H9 (cell line): Measurements from ENCODE around the gene ULK1. TPM values are rescaled to one million over a fixed set of nuclear protein-coding genes. Genes with fewer than 3 reads are reported as not detected.

ENCODE experiments used
- DNase-seq: peaks from one replicate; pipeline ENCODE4 v3.0.0-alpha.2; 2017
- H2AFZ ChIP-seq: one replicate; pipeline ENCODE4 v1.6.1; 2013; ENCODE audit warnings: mild to moderate bottlenecking, low read length, control low read depth, moderate library complexity
- H2AK5ac ChIP-seq: 2 replicates; pipeline ENCODE4 v1.6.1; 2013; ENCODE audit warnings: low read length, control low read depth, mixed read lengths; ENCODE audit not compliant: insufficient read length
- H2BK120ac ChIP-seq: one replicate; pipeline ENCODE4 v1.6.1; 2013; ENCODE audit warnings: low read depth, mild to moderate bottlenecking, low read length, control low read depth, inconsistent platforms; ENCODE audit not compliant: poor library complexity, severe bottlenecking
- H2BK12ac ChIP-seq: 2 replicates; pipeline ENCODE4 v1.6.1; 2013; ENCODE audit warnings: low read length, control low read depth, mixed read lengths, low read depth; ENCODE audit not compliant: insufficient read length
- H2BK15ac ChIP-seq: 2 replicates; pipeline ENCODE4 v1.6.1; 2013; ENCODE audit warnings: low read depth, low read length, control low read depth
- H2BK20ac ChIP-seq: one replicate; pipeline ENCODE4 v1.6.1; 2013; ENCODE audit warnings: low read depth, mild to moderate bottlenecking, low read length, control low read depth, inconsistent platforms; ENCODE audit not compliant: poor library complexity, severe bottlenecking
- H2BK5ac ChIP-seq: 2 replicates; pipeline ENCODE4 v1.6.1; 2013; ENCODE audit warnings: low read length, control low read depth, mixed read lengths; ENCODE audit not compliant: insufficient read length
- H3K14ac ChIP-seq: 2 replicates; pipeline ENCODE4 v1.6.1; 2013; ENCODE audit warnings: low read length, control low read depth; ENCODE audit not compliant: insufficient read depth
- H3K18ac ChIP-seq: 2 replicates; pipeline ENCODE4 v1.6.1; 2013; ENCODE audit warnings: low read depth, mild to moderate bottlenecking, mixed read lengths, low read length, control low read depth; ENCODE audit not compliant: insufficient read length
- H3K23ac ChIP-seq: 2 replicates; pipeline ENCODE4 v1.6.1; 2013; ENCODE audit warnings: low read length, control low read depth, mixed read lengths, low read depth; ENCODE audit not compliant: insufficient read length
- H3K23me2 ChIP-seq: 2 replicates; pipeline ENCODE4 v1.6.1; 2013; ENCODE audit warnings: low read depth, mild to moderate bottlenecking, mixed read lengths, low read length, control low read depth; ENCODE audit not compliant: insufficient read length, poor library complexity, severe bottlenecking
- H3K27ac ChIP-seq: 2 replicates; pipeline ENCODE4 v1.5.1; 2013; ENCODE audit warnings: low read length, control low read depth, mixed read lengths, low read depth; ENCODE audit not compliant: insufficient read length
- H3K27me3 ChIP-seq: 2 replicates; pipeline ENCODE4 v1.6.1; 2013; ENCODE audit warnings: low read length, control low read depth, inconsistent platforms; ENCODE audit not compliant: insufficient read depth
- H3K4ac ChIP-seq: 2 replicates; pipeline ENCODE4 v1.6.1; 2013; ENCODE audit warnings: low read depth, mild to moderate bottlenecking, control low read depth, inconsistent platforms, low read length, moderate library complexity
- H3K4me1 ChIP-seq: 2 replicates; pipeline ENCODE4 v1.6.1; 2013; ENCODE audit warnings: low read length, control low read depth, inconsistent platforms; ENCODE audit not compliant: insufficient read depth
- H3K4me2 ChIP-seq: 2 replicates; pipeline ENCODE4 v1.6.1; 2013; ENCODE audit warnings: low read length, control low read depth, mixed read lengths; ENCODE audit not compliant: insufficient read length, insufficient read depth
- H3K56ac ChIP-seq: 2 replicates; pipeline ENCODE4 v1.6.1; 2013; ENCODE audit warnings: low read depth, mild to moderate bottlenecking, mixed read lengths, low read length, control low read depth; ENCODE audit not compliant: insufficient read length
- H3K79me1 ChIP-seq: 2 replicates; pipeline ENCODE4 v1.6.1; 2013; ENCODE audit warnings: low read depth, mild to moderate bottlenecking, moderate library complexity, low read length, control low read depth, inconsistent platforms; ENCODE audit not compliant: insufficient read depth, poor library complexity, severe bottlenecking
- H3K79me2 ChIP-seq: 2 replicates; pipeline ENCODE4 v1.6.1; 2013; ENCODE audit warnings: low read length, control low read depth, inconsistent platforms; ENCODE audit not compliant: insufficient read depth
- H3K9ac ChIP-seq: 2 replicates; pipeline ENCODE4 v1.6.1; 2013; ENCODE audit warnings: low read length, control low read depth, mixed read lengths; ENCODE audit not compliant: insufficient read length; ENCODE audit errors: extremely low read depth
- H3K9me3 ChIP-seq: one replicate; pipeline ENCODE4 v1.6.1; 2013; ENCODE audit warnings: low read depth, low read length, inconsistent platforms; ENCODE audit not compliant: control insufficient read depth
- H3T11ph ChIP-seq: one replicate; pipeline ENCODE4 v1.6.1; 2013; ENCODE audit warnings: mild to moderate bottlenecking, low read length, control low read depth, inconsistent platforms
- H4K20me1 ChIP-seq: one replicate; pipeline ENCODE4 v1.6.1; 2013; ENCODE audit not compliant: control insufficient read depth, insufficient read length, insufficient read depth
- H4K5ac ChIP-seq: 2 replicates; pipeline ENCODE4 v1.6.1; 2013; ENCODE audit warnings: low read depth, mild to moderate bottlenecking, mixed read lengths, low read length, control low read depth; ENCODE audit not compliant: insufficient read length
- H4K8ac ChIP-seq: replicated peaks from 2 replicates; pipeline ENCODE4 v1.6.1; 2013; ENCODE audit warnings: low read length, control low read depth, mixed read lengths, low read depth; ENCODE audit not compliant: insufficient read length
- H4K91ac ChIP-seq: 2 replicates; pipeline ENCODE4 v1.6.1; 2013; ENCODE audit warnings: low read depth, mild to moderate bottlenecking, moderate library complexity, mixed read lengths, low read length, control low read depth; ENCODE audit not compliant: insufficient read length
- H3K27ac Mint-ChIP-seq, 3 experiments: 2 replicates in 2 of 3; 3 replicates in 1 of 3; pipeline ENCODE4 v1.8.0; 2020 to 2021; ENCODE audit warnings: mixed read lengths in 3 of 3, mild to moderate bottlenecking in 1 of 3, moderate library complexity in 1 of 3
- H3K27me3 Mint-ChIP-seq: 2 replicates; pipeline ENCODE4 v1.8.0; 2021; ENCODE audit warnings: low read depth, mild to moderate bottlenecking, moderate library complexity, mixed read lengths
- H3K36me3 Mint-ChIP-seq, 3 experiments: 2 replicates in 2 of 3; 3 replicates in 1 of 3; pipeline ENCODE4 v1.8.0; 2020 to 2021; ENCODE audit warnings: low read depth in 3 of 3, mixed read lengths in 3 of 3; ENCODE audit not compliant: insufficient read depth in 1 of 3
- H3K4me1 Mint-ChIP-seq, 2 experiments: 2 replicates each; pipeline ENCODE4 v1.8.0; 2020; ENCODE audit warnings: mixed read lengths in 2 of 2
- H3K4me3 Mint-ChIP-seq, 2 experiments: 2 replicates in 1 of 2; 3 replicates in 1 of 2; pipeline ENCODE4 v1.8.0; 2020 to 2021; ENCODE audit warnings: mild to moderate bottlenecking in 2 of 2, mixed read lengths in 2 of 2, moderate library complexity in 1 of 2
- H3K9me3 Mint-ChIP-seq, 2 experiments: 2 replicates in 1 of 2; 3 replicates in 1 of 2; pipeline ENCODE4 v1.8.0; 2020; ENCODE audit warnings: mild to moderate bottlenecking in 2 of 2, mixed read lengths in 2 of 2, moderate library complexity in 1 of 2
- WGBS: extraction: QIAGEN DNeasy Blood & Tissue Kit; methylation state at CpG from one replicate; pipeline ENCODE4 v1.1.7; 2013; ENCODE audit warnings: missing lambda C conversion rate, low lambda C conversion rate, mixed read lengths; ENCODE audit not compliant: insufficient read length; ENCODE audit errors: extremely low coverage; 5-methylcytosine and 5-hydroxymethylcytosine counted together
- total RNA-seq: library from RNA; stranded (reverse); gene quantifications from 2 replicates; pipeline ENCODE4 v1.2.1, GENCODE V29; 2021
- TF ChIP-seq, protein P1 (sequence below): fragments of 200-600 bp; sonication (generic); conservative IDR thresholded peaks from 3 replicates; pipeline ENCODE4 v1.8.0; 2021; ENCODE audit warnings: antibody characterized with exemption, mild to moderate bottlenecking

Gene ULK1
- total RNA-seq, 1 experiment from 2014 or later, result 57.2 TPM

- TF ChIP-seq, protein P1, sequence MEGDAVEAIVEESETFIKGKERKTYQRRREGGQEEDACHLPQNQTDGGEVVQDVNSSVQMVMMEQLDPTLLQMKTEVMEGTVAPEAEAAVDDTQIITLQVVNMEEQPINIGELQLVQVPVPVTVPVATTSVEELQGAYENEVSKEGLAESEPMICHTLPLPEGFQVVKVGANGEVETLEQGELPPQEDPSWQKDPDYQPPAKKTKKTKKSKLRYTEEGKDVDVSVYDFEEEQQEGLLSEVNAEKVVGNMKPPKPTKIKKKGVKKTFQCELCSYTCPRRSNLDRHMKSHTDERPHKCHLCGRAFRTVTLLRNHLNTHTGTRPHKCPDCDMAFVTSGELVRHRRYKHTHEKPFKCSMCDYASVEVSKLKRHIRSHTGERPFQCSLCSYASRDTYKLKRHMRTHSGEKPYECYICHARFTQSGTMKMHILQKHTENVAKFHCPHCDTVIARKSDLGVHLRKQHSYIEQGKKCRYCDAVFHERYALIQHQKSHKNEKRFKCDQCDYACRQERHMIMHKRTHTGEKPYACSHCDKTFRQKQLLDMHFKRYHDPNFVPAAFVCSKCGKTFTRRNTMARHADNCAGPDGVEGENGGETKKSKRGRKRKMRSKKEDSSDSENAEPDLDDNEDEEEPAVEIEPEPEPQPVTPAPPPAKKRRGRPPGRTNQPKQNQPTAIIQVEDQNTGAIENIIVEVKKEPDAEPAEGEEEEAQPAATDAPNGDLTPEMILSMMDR, result no peak
- Mint-ChIP-seq H3K27ac (peak overlapping the region in 2 of 3 experiments; percentile 70 to 82; a peak in 4 of 7 replicates), H3K36me3 (peaks cover 12 to 50% (median 48%) of the 10 kb centered on the region in 3 experiments; a peak in 6 of 7 replicates), H3K27me3 (no peaks in the 10 kb centered on the region), H3K4me3 (peak overlapping the region in 1 of 2 experiments; percentile 34; a peak in 1 of 5 replicates), H3K9me3 (no peaks in the 10 kb centered on the region), H3K4me1 (0 out of 4 replicates have a peak, but pooled peaks cover 0 to 2% of the 10 kb centered on the region in 2 experiments)
- no peak overlapping the region for H4K8ac ChIP-seq
- H4K91ac ChIP-seq, result no peak overlapping the region
- no peaks in the 10 kb centered on the region for H3K27me3 ChIP-seq
- no peak overlapping the region for H3K27ac ChIP-seq
- no peaks in the 10 kb centered on the region for H3K9me3 ChIP-seq
- H3K4ac ChIP-seq, result no peak overlapping the region
- no peaks in the 10 kb centered on the region for H3K79me2 ChIP-seq
- no peak overlapping the region for H3T11ph ChIP-seq
- no peak overlapping the region for H2BK5ac ChIP-seq
- no CpG with 5 or more reads among the region's 22 CpGs for WGBS
- H3K23ac ChIP-seq, result no peak overlapping the region
- H2BK15ac ChIP-seq, result no peak overlapping the region
- DNase-seq, result no peak
- no peak overlapping the region for H2BK120ac ChIP-seq
- no peak overlapping the region for H2BK20ac ChIP-seq
- no peak overlapping the region for H2AFZ ChIP-seq
- H2AK5ac ChIP-seq, result no peak overlapping the region
- H3K23me2 ChIP-seq, result no peaks in the 10 kb centered on the region
- no peak overlapping the region for H2BK12ac ChIP-seq
- no peak overlapping the region for H3K4me2 ChIP-seq
- H4K5ac ChIP-seq, result no peak overlapping the region
- H3K56ac ChIP-seq, result no peak overlapping the region
- H3K18ac ChIP-seq, result no peak overlapping the region
- H3K14ac ChIP-seq, result no peak overlapping the region
- H4K20me1 ChIP-seq, result peaks cover 3% of the 10 kb centered on the region
- H3K79me1 ChIP-seq, result no peaks in the 10 kb centered on the region
- no peak overlapping the region for H3K9ac ChIP-seq
- H3K4me1 ChIP-seq, result no peaks in the 10 kb centered on the region
These were observed 17.5 kb downstream of the ULK1 start for GRCh38 chr12:131911851-131912477.
